HG03097 (cell line): ENCODE results near the gene PCK1.

Experiments
- ATAC-seq: cut with Tn5 transposase; IDR thresholded peaks from one replicate; pipeline ENCODE4 v1.9.1; 2021; ENCODE audit not compliant: unreplicated experiment, low FRiP score

Gene PCK1

GRCh38 chr20:57587278-57587988 is 26.5 kb downstream of the PCK1 start:
- ATAC-seq: no peak

- no peak for ATAC-seq
These were observed 27.1 kb downstream of the PCK1 start for GRCh38 chr20:57587989-57588377.

DNA sequence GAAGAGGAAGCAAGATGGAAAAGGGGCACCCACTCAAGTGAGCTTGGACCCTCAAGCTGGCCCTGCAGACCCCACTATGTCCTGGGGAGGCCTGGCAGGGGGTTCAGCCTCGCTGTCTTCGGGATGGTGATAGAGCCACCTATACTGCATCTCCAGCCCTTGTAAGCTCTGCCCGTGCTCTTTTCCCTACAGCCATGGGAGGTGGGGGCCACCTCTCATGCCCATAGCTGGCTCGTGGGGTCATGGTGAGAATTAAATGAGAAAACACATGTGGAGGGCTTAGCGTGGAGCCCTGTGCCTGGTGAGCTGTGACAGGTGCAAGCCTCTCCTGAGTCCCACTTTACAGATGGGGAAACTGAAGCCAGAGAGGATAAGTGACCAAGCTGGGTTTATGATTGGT is 27.7 kb downstream of the PCK1 start:
- no peak for ATAC-seq

GRCh38 chr20:57589123-57589727 is 28.3 kb downstream of the PCK1 start:
- ATAC-seq: no peak

- no peak for ATAC-seq
These were observed 29.0 kb downstream of the PCK1 start for GRCh38 chr20:57589728-57590484.

DNA sequence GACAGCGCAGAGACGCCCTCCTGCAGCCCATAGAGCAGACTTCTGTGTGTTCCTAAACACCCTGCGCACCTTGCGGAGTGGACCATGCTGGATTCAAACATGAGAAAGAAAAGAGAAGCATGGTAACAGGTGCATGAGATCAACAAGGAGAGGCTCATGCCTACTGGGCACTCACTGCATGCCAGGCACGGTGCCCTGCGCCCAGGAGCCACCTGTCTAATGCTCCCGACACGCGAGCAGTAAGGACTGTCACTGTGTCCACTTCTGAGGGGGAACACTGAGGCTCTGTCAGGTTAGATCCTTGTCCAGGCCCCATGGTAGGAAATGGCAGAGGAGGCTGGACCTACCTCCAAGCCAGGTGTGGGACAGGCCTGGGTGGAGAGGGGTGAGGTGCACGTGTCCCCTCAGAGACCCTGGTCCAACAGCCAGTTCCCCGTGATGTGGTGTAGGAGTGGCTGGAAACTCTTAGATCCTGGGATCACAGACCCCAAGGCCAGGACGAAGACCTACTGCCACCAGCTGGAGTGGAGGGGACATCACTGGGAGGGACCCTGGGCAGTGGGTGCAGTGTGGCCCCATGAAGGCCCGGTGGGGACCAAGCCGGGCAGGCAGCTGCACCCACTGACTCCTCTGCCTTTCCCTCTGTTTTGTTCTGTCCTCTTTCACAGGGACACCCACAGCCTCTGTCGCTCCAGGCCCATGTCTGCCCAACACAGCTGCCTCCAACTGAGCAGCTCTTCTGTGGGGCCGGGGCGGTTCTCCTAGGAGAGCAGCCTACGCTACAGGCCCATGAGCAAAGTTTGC is 29.8 kb downstream of the PCK1 start:
- no peak for ATAC-seq

DNA sequence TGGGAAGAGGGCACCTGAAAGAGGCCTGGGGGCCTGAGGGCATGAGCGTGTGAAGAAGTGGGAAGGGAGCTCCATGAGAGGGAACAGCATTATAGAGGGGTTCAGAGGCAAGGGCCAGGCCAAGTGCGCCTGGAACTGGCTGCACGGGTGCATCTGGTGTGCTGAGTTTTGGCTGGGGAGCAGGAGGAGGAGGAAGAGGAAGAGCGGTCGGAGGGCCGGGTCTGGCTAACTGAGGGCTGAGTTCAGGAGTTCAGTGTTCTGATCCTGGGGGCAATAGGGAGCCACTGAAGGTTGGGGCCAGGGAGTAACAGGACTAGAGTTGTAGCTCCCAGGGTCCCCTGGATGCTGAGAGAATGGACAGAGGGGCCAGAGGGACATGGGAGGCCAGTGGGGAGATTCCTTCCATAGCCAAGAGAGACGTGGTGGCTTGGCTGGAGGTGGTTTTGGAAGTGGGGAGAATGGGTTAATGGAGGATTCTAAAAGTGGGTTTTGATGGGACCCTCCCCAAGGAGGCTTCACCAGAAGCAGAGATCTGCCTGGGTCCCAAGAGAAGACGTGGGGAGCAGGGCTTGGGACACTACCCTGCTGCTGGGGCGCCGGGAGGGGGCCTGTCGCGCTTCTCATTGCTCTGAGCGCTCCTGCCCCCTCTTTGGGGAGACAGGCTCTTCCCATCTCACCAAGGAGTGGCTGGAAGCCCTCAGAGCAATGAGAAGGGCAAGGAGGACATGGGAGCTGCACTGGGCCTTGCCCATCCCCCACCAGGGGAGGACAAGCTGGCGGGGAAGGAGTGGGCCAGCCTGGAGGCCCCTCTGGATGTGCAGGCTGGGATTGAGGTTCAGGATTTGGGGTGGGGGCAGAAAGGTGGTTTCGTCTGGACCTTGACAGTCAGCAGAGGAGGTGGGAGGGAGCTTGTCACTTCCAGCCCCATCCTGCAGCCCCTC is 30.6 kb downstream of the PCK1 start:
- ATAC-seq: no peak

GRCh38 chr20:57592263-57593092 is 31.6 kb downstream of the PCK1 start:
- no peak for ATAC-seq

DNA sequence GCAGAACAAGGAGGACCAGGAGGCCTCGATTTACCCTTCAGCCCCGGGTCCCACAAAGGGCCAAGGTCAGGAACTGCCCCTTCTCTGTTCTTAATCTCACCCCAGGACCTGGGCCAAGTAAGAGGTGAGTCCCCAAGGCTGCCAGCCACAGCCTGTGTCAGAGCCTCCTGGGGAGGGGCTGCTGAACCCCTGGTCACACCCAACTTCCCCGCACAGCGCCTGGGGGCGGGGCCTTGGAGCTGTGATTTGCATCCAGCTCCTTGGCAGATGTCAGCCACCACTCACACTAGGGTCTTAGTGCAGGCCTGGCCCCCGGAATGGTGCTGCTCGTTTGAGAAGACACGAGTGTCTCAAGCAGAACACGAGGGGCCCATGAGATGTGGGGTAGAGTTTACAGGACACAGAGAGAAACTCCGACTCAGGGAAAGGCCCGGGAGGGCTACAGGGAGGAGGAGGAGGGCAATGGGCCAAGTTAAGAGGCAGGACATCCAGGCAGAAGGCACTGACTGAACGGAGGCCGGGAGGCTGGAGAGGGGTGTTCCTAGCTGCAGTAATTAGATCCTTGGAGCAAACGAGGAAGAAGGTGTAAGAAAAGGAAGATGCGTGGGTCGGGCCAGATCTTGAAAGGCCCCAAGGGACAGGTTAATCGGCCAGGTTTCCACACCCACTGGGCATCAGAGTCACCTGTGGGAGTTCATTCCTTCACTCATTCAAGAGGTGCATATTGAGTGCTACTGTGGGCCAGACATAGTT is 32.4 kb downstream of the PCK1 start:
- no peak for ATAC-seq

- ATAC-seq: no peak
These were observed 33.4 kb downstream of the PCK1 start for GRCh38 chr20:57594092-57594951.

DNA sequence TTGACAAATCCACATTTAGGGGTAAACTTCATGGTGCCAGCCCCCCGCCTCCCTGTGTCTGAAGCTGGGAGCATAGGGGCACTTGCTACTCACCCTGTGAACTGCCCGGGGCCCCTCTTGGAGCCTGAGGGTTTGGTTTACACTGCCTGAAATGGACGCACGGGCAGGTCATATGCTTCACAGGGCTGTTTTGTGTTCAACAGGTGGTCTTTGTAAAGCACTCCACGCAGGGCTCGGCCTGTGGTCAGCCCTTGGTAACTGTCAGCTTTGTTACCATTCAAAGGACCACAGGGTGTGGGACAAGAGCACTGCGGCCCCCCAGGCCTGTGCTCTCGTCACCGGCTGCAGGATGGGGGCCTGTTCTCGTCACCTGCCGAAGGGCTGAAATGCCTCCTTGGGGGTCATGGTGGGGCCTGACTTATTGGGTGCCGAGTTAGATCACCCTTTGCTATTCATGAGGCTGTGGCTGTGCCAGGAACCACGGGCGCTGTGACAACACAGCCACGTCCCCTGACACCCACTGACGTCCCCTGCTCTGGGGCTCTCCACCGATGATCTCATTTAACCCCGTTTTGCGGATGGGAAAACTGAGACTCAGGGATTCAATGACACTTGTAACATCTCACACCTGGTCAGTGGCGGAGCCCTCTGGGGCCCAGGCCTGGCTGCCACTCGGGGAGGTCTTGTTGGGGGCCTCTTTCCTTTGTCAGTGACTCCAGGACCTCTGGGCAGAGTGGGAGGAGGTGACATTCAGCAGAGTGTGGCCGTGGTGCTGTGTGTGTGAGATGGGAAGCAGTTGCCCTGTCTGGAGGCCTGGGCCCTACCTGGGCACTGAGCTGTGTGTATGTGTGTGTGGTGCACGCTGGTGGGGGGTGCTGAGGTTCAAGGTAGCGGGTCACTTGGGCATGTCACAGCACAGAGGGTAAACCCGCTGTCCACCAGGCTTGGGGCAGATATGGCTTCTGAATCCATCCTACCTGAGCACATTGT is 34.4 kb downstream of the PCK1 start:
- no peak for ATAC-seq

- ATAC-seq: no peak
These were observed 35.4 kb downstream of the PCK1 start for GRCh38 chr20:57596358-57596757.

GRCh38 chr20:57596998-57597939 is 36.4 kb downstream of the PCK1 start:
- ATAC-seq: peak; percentile 65

DNA sequence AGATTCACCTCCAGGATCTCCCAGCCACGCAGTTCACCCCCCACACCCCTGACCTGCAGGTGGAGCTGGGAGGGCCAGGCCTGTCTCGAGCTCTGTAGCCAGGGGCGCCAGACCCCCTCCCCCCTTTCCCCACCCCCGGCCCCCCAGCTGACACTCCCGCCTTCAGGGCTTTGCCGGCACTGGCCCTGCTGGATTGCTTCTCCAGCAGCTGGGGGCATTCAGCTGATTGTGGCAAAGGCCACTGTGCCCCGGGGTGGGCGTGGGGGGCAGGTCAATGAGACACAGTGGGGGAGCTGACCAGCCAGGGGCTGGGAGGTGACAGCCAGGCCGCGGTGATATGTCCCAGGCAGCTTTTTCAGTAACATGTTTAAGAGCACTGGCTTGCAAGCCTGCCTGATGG is 37.1 kb downstream of the PCK1 start:
- no peak for ATAC-seq

DNA sequence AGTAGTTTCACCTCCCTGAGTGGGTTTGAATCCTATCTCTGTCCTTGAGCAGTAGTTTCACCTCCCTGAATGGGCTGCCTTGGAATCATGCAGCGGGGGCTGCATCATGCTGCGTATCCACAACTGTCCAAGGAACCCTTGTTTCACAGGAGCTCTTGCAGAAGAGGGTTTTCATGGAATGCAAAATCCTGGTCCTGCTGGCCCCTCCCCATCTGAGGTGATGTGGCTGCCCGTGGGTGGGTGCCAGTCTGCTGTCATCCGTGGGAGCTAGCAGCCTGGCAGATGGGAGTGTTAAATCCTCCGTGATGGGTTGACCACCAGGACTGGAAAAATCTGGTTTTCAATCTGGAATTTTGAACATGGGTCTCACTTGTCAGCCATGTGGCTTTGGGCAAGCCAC is 37.6 kb downstream of the PCK1 start:
- ATAC-seq: no peak
